Ishikawa (cell line): ENCODE data around the gene ADAR.

Experiments used
- CEBPB ChIP-seq: IDR thresholded peaks from 2 replicates; pipeline ENCODE4 v1.6.1; 2012
- CREB1 ChIP-seq: IDR thresholded peaks from 2 replicates; pipeline ENCODE4 v1.6.1; 2012; ENCODE audit warnings: low read depth
- EGR1 ChIP-seq: IDR thresholded peaks from 2 replicates; pipeline ENCODE4 v1.6.1; 2012
- EP300 ChIP-seq: IDR thresholded peaks from 2 replicates; pipeline ENCODE4 v1.6.1; 2012; ENCODE audit warnings: borderline replicate concordance
- FOXM1 ChIP-seq: IDR thresholded peaks from 2 replicates; pipeline ENCODE4 v1.6.1; 2012; ENCODE audit warnings: low read depth, borderline replicate concordance
- MAX ChIP-seq: IDR thresholded peaks from 2 replicates; pipeline ENCODE4 v1.6.1; 2012
- NFIC ChIP-seq: IDR thresholded peaks from 2 replicates; pipeline ENCODE4 v1.6.1; 2012
- RAD21 ChIP-seq: IDR thresholded peaks from 2 replicates; pipeline ENCODE4 v1.6.1; 2012; ENCODE audit warnings: low read depth
- REST ChIP-seq: IDR thresholded peaks from 2 replicates; pipeline ENCODE4 v1.6.1; 2012; ENCODE audit warnings: low read depth, mild to moderate bottlenecking
- TAF1 ChIP-seq: IDR thresholded peaks from 2 replicates; pipeline ENCODE4 v1.6.1; 2012; ENCODE audit warnings: low read depth, mild to moderate bottlenecking
- TCF12 ChIP-seq: IDR thresholded peaks from 2 replicates; pipeline ENCODE4 v1.6.1; 2012; ENCODE audit warnings: low read depth
- TEAD4 ChIP-seq: IDR thresholded peaks from 2 replicates; pipeline ENCODE4 v1.6.1; 2012
- USF1 ChIP-seq: IDR thresholded peaks from 2 replicates; pipeline ENCODE4 v1.6.1; 2012
- YY1 ChIP-seq: IDR thresholded peaks from 2 replicates; pipeline ENCODE4 v1.6.1; 2012; ENCODE audit warnings: low read depth
- ZBTB7A ChIP-seq: IDR thresholded peaks from 2 replicates; pipeline ENCODE4 v1.6.1; 2012; ENCODE audit warnings: low read depth

Gene ADAR

GRCh38 chr1:154548028-154548427 is 60.0 kb downstream of the ADAR start:
- TF ChIP-seq YY1 (no peak), TEAD4 (no peak), USF1 (no peak), FOXM1 (no peak), MAX (no peak), EP300 (no peak), TAF1 (no peak), CREB1 (no peak), REST (no peak), NFIC (no peak), TCF12 (no peak), CEBPB (no peak)

GRCh38 chr1:154547105-154547732 is 60.8 kb downstream of the ADAR start:
- TF ChIP-seq RAD21, result no peak
- no peak for TF ChIP-seq TAF1
- no peak for TF ChIP-seq EGR1
- no peak for TF ChIP-seq FOXM1
- TF ChIP-seq USF1, result no peak
- TF ChIP-seq REST, result no peak
- no peak for TF ChIP-seq TCF12

GRCh38 chr1:154546264-154547063 is 61.5 kb downstream of the ADAR start:
- TF ChIP-seq USF1, result no peak
- no peak for TF ChIP-seq EGR1
- TF ChIP-seq NFIC, result no peak
- no peak for TF ChIP-seq CREB1
- TF ChIP-seq RAD21, result peak; percentile 86
- TF ChIP-seq TCF12, result no peak
- TF ChIP-seq ZBTB7A, result no peak

GRCh38 chr1:154541231-154541630 is 66.8 kb downstream of the ADAR start:
- TF ChIP-seq USF1 (no peak), TAF1 (no peak), CREB1 (no peak), TCF12 (no peak), NFIC (no peak), EP300 (no peak), TEAD4 (no peak), ZBTB7A (no peak), YY1 (no peak), CEBPB (no peak)

GRCh38 chr1:154539486-154540483 is 68.2 kb downstream of the ADAR start:
- TF ChIP-seq TAF1, result no peak
- TF ChIP-seq CREB1, result no peak
- TF ChIP-seq EP300, result no peak
- TF ChIP-seq CEBPB, result no peak
- no peak for TF ChIP-seq USF1
- no peak for TF ChIP-seq YY1
- TF ChIP-seq RAD21, result no peak
- TF ChIP-seq EGR1, result no peak
- TF ChIP-seq TCF12, result no peak
- no peak for TF ChIP-seq TEAD4
- no peak for TF ChIP-seq FOXM1
- no peak for TF ChIP-seq ZBTB7A
